SIG-M5 treated with dmso at 0.1 percent for 504 hours (cell line): Measurements from ENCODE around the gene CHD9NB.
"Not testable (repeated sequence)": the region's sequence is repeated elsewhere in the genome, so short reads cannot be mapped to it uniquely, and the experiment has no call there.

ENCODE experiments used
- DNase-seq: peaks from one replicate; lab custom pipeline; 2025; ENCODE audit not compliant: unreplicated experiment; lab: John Stamatoyannopoulos, UW

CHD9NB gene

GRCh38 chr16:53058441-53058840 lies 5.7 kb upstream of the CHD9NB start:
- DNase-seq, result no peak

DNA sequence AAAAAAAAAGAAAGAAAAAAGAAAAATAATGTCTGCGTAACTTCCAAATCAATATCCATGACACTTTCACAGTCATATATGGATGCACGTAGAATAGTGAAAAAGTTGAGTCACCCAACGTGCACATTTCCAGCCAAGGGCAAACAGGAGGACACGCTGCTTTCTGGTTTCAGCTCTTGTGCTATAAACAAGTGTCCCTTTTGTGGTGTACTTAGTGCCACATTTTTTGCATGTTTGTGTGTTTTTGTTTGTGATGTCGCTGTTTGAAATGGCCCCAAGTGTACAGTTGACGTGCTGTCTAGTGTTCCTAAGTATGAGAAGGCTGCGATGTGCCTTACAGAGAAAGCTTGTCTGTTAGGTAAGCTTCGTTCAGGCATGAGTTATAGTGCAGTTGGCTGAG lies 5.0 kb upstream of the CHD9NB start:
- DNase-seq, result no peak

DNA sequence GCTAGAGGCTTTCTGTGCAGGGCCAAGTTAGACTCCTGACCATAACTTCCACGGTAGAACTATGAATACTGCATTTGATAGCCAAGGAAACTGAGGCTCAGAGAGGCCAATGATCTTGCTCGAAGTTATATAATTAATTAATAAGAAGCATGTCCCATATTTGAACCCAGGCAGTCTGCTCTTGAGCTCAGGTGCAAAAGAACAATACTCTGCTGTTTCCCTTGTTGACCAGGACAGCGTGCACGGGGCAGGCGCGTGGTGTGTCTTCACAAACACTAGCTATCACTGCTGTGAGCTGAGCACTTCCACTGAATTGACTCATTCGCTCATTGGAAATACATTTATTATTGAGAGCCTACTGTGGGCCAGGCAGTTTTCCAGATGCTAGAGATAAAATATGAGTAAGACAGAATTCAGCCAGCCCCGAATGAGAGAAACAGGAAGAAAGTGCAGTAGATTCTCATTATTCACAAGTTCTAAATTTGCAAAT lies 3.7 kb upstream of the CHD9NB start:
- no peak for DNase-seq

DNA sequence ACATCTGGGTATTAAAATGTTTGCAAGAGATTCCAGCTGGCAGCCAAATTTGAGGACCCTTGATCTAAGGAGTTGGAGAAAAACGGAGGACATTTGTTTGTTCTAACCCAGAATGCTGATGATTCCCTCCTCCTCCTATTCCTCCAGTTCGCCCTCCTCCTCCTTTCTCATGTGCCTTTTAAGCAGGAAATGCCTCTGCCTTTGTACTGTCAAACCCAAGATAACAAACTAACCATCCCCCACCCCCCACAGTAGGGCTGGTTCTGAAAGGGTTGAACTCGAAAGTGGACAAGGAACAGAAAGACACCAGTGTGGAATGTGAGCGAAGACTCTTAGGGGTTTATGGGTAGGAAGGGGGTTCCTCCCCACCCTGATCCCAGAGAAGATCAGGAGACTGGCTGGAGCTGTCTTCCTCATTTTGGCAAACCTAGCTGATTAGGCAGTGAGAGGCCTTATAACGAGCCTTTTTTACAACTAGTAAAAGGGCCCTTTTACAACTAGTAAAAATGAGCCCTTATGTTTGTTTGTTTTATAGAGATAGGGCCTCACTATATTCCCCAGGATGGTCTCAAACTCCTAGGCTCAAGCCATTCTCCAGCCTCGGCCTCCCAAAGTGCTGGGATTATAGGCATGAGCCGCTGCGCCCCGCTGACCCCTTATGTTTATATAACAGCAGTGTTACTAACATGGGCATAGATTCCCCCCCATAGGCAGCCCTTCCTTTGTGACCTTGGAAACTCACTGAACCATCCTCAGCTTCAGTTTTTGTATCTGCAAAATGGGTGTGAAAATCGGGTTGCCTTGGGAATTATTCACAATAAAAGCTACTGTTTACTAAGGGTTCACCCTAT lies 3.1 kb upstream of the CHD9NB start:
- DNase-seq, result peak; percentile 52

- peak; percentile 83 for DNase-seq
Measured at GRCh38 chr16:53054670-53055485, 2.2 kb upstream of the CHD9NB start, which contains the start of gene CHD9. CHD9 (plus strand) TSS chr16:53054991; CDS start chr16:53156090, 101,099 bp downstream.

DNA sequence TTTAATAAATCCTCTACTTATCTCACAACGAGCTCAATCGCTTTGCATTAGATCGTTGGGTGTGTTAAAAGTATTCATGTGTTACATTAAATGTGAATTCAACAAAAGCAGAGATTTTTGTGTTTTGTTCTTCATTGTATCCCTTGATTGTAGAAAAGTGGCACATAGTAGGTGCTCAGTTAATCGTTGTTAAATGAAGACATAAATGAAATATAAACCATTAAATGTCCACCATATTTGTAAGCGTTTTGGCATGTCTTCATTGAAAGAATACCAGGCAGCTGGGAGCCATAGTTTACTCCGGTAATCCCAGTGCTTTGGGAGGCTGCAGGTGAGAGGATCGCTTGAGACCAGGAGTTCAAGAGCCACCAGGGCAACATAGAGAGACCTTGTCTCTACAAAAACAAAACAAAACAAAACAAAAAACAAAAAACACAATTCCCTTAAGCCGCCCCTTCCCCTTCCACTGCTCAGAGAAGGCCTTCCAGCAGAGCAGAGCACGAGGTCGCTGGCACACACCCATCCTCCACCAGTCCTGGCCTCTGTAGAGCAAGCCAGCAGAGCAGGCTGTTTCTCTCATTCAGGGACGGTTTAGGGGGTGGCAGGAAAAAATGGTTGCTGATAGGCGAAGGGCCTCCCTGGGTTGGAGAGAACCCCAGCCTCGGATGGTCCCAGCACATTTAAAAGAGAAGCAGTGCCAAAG lies 1.4 kb upstream of the CHD9NB start:
- peak; percentile 45 for DNase-seq

GRCh38 chr16:53051255-53051654 lies 1.4 kb downstream of the CHD9NB start:
- DNase-seq, result not testable (repeated sequence)

DNA sequence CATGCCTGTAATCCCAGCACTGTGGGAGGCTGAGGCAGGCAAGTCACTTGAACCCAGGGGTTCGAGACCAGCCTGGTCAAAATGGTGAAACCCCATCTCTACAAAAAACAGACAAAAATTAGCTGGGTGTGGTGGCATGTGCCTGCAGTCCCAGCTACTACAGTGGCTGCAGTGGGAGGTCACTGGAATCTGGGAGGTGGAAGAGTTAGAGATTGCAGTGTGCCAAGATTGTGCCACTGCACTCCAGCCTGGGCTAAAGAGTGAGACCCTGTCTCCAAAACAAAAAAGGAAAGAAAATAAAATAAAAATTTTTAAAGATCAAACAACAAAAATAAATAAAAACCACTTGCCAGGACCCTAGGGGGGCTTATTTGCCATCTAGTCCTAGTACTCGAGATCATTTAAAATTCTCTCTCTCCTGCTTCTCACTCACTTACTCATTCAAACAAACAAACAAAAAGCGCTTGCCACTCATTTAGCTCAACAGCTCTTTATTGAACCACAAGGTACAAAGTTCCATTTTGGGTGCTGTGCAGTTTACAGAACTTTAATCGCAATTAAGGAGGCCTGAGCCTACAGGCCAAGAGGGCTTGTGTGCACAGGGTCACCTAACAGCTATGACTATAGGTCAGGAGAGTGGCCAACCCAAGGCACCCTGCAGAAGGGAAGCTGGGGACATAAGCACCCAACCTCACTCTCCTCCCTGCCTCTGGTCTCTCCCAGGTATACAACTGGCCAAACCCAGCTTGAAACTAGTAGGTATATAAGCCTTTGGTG lies 4.4 kb downstream of the CHD9NB start:
- no peak for DNase-seq

- DNase-seq, result not testable (repeated sequence)
Measured at GRCh38 chr16:53047515-53047914, 5.2 kb downstream of the CHD9NB start.

DNA sequence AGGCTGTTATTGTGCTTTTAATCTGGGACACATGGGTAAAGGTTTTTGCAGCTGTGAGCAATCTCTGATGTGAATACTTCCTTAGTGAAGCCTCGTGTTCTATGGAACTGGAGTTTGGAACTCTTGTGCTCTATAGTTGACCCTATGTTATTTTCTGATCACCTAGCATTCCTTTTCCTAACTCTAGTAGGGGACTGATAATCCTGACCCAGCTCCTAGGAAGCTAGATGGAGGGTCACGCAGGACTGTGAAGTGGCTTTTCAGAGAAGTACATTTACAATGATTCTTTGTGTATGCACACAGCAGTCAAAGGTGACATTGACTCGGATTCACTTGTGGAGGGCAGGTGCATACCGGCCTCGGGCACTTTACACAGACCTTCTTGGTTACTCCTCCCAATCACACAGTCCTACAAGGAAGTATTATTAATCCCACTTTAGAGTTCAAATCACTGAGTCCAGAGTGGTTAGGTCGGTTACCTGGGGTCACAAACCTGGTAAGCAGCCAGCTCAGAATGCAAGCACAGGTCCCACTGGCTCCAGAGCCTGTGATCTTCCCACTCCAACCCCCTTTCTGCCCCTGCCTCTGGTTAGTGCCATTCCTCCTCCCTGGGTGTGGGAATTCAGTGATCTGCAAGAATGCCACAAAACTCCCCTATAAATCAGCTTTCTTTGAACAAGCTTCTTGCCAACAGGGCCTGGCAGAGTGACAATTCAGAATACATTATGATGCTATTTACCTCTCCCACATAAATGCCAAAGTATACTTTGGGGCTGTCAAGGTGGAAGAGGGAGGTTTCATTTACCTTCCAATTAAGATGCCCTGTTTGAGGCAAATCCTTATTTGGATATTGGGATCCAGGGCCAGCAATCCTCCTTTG lies 7.1 kb downstream of the CHD9NB start:
- no peak for DNase-seq

- DNase-seq, result no peak
Measured at GRCh38 chr16:53043986-53044601, 8.6 kb downstream of the CHD9NB start.

GRCh38 chr16:53043428-53043831 lies 9.3 kb downstream of the CHD9NB start:
- DNase-seq, result no peak

GRCh38 chr16:53042235-53042701 lies 10.4 kb downstream of the CHD9NB start:
- DNase-seq, result no peak

GRCh38 chr16:53041320-53042051 lies 11.2 kb downstream of the CHD9NB start:
- peak; percentile 24 for DNase-seq

DNA sequence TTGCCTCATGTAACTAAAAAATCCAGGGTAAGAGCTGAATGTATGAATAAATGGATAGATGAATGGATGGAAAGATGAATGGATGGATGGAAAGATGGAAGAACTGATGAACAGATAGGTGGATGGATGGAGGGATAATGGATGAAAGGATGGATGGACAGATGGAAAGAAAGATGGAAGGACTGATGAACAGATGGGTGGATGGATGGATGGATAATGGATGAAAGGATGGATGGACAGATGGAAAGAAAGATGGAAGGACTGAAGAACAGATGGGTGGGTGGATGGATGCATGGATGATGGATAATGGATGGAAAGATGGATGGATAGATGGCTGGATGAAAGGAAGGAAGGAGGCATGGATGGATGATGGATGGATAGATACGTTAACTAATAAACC lies 11.9 kb downstream of the CHD9NB start:
- no peak for DNase-seq

- not testable (repeated sequence) for DNase-seq
Measured at GRCh38 chr16:53036711-53037110, 16.0 kb downstream of the CHD9NB start.

DNA sequence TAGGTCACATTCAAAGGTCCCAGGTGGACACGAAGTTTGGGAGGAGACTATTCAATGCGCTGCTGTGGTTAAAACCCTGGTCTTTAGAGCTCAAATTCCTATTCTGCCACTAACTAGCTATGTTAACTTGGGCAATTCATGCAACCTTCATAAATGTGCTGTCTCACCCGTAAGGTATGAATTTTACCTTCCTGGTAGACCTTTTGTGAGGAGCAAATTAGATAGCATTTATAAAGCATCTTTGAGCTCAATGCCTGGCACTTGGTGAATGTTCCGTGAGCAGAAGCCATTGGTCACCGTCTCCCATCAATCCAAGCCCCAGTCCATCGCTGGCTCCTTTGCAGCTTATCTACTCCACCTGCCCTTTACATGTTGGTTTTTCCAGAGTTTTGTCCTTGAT lies 16.6 kb downstream of the CHD9NB start:
- no peak for DNase-seq
